ENCODE measurements around the gene PDE10A.

- no peak for TF ChIP-seq CTCF (IDR thresholded peaks at IDR 0.05)
- no peak for TF ChIP-seq POLR2AphosphoS5 (IDR thresholded peaks at IDR 0.05)
- TF ChIP-seq POLR2A (IDR thresholded peaks at IDR 0.05), result no peak
- no peak for TF ChIP-seq EP300 (IDR thresholded peaks at IDR 0.05)
Observed at GRCh38 chr6:165536911-165537310, 126.1 kb downstream of the PDE10A start.
